GM19193 (cell line): ENCODE data around the gene GFI1B.

Source experiments
- POLR2A ChIP-seq: IDR thresholded peaks from 4 replicates; pipeline ENCODE4 v1.6.1; 2011; ENCODE audit not compliant: insufficient read depth, insufficient read length; ENCODE audit errors: extremely low read depth

GFI1B gene

DNA sequence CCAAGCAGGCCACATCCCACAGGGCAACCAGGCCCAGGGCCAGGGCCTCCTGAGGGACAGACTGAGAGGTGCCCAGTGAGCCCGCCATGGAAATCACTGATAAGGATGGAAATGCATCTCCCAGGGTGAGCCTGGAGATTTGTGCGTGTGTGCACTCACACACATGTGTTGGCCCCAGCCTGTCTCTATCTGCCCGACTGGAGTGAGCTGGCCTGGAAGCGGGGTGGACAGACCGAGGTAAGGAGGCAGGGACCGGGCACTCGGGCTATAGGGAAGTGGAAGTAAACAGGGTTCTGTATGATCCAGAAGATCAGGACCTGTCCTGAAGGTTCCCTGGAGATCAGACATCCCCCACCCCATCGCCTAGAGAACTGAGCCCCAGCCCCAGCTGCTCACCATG lies 17.4 kb downstream of the GFI1B start:
- no peak for TF ChIP-seq POLR2A

DNA sequence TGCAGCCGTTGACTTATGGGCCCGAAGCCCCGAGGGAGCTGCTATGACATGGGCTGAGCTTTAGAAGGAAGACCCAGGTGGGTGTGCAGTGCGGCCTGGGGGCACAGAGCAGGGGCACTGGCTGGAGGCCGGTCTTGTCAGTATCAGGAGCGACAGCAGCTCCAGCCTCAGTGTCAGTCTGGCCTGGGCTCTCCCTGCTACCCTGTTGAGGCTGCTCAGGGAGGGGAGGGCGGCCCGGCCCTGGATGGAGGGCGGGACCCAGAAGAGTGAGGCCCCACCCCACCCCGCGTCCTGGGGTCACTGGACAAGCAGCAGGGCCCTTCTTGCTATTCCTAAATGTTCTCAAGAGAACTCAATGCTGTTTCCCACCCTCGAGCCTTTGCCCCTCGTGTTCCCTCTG lies 18.0 kb downstream of the GFI1B start:
- TF ChIP-seq POLR2A, result no peak

DNA sequence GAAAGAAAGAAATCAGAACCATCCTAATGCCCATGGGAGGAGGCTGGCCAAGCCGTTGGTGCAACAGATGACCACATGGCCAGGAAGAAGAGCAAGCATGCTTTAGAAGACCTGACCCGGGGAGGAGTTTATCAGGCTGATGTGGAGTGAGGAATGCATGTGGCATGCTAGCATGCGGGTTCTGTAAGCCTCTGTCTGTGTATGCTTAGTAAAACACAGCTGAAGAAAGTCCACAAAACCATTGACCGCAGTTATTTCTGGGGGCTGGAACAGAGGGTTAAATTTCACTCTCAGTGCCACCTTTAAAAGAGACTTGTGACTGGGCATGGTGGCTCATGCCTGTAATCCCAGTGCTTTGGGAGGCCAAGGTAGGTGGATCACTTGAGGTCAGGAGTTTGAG lies 19.1 kb downstream of the GFI1B start:
- no peak for TF ChIP-seq POLR2A

DNA sequence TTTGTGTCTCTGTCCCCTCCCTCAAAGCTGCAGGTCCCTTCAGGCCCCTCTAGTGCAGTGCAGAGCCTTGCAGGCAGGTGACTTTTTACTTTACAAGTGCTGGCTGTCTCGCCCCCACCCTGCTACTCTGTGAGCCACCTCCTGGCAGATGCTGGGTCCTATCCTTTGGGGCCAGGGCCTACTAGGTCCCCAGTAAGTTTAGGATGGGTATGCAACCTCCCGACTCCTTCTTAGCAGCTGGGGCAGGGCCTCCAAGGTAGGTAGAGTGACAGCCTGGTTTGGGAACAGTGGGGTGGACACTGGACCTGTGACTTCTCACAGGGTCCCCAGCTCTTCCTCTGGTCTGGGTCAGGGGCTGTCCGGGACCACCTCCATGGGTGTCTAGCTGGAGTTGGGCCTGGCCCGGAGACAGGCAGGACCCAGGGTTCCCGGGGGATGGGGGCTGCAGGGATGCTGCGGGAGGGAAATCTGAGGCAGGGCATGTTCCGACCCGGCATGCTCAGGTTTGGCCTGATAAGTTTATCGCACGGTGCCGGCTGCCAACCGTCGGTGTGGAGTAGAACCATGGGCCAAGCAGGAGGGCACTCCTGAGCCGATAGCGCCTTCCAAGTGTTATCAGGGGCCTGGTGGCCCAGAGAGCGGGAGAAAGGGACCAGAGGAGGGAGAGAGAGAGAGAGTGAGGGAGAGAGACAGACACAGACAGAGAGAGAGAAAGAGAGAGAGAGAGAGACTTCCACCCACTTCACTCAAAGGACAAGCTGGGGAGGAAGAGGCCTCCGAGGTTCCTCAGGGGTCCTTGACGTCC lies 20.5 kb downstream of the GFI1B start:
- TF ChIP-seq POLR2A, result no peak

DNA sequence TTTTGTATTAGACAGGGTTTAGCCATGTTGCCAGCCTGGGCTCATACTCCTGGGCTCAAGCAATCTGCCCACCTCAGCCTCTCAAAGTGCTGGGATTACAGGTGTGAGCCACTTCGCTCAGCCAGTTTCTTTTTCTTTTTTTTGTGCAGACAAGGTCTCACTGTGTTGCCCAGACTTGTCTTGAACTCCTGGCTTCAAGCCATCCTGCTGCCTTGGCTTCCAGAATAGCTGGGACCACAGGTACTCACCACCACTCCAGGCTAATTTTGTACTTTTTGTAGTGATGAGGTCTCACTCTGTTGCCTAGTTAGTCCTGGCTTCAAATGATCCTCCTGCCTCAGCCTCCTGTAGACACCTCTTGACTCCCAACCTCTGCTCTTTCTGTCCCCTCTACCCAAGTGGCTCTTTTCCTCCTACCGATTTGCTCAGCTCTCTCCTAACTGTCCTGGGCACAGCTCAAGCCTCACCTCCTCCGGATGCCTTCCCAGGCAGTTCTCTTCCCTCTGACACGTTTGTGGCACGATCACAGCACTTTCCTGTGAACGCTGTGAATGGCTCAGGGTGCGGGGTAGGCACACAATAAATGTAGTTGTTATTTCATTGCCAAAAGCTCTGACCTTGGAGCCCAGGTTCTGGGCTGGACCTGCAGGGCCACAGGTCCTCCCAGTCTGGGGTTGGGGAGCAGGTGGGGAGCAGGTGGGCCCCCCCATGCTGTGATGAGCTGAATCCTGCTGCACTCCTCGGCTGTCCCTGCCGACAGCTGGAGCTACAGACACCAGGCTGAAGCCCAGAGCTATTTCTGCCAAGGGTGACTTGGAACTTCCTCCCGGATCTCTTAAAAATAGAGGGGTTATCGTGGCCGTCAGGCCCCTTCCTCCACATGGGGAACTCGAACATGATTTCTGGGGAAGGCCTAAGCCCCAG lies 23.9 kb downstream of the GFI1B start:
- no peak for TF ChIP-seq POLR2A

DNA sequence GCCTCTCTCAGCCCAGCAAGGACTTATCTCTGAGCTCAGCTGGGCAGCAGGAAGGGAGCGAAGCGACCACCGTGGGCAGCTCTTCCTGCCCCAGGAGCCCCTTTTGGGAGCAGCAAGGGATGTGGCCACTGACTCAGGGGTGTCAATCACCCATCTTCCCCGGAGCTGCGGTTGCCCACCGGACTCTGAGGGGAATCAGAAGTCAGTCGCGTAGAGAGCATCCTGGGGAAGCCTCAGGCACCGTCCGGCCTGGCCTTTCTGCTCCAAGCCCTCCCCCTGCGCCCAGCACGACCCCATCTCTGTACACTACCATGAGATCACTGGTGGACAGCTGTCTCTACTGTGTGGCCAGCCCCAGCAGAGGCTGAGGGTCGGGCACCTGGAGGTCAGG lies 24.6 kb downstream of the GFI1B start:
- TF ChIP-seq POLR2A, result no peak

DNA sequence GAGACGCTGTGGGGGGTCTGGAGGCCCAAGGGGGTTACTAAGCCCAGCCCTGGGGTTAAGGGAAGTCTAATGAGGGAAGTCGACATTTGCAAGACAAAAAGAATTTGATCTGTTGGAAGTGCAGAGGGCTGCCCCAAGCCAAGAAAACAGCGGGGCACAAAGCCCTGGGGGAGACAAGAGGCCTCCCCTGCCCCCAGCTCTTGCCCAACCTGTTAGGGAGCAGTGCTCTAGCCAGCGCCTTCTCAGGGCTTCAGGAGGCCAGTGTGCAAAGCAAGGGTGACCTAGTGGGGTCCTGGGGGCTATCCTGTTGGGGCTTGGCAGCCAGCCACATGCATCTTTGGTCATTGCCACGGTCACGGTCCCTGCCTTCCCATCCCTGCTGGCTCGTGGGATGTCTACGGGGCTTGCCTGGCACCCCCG lies 25.2 kb downstream of the GFI1B start:
- TF ChIP-seq POLR2A, result no peak

DNA sequence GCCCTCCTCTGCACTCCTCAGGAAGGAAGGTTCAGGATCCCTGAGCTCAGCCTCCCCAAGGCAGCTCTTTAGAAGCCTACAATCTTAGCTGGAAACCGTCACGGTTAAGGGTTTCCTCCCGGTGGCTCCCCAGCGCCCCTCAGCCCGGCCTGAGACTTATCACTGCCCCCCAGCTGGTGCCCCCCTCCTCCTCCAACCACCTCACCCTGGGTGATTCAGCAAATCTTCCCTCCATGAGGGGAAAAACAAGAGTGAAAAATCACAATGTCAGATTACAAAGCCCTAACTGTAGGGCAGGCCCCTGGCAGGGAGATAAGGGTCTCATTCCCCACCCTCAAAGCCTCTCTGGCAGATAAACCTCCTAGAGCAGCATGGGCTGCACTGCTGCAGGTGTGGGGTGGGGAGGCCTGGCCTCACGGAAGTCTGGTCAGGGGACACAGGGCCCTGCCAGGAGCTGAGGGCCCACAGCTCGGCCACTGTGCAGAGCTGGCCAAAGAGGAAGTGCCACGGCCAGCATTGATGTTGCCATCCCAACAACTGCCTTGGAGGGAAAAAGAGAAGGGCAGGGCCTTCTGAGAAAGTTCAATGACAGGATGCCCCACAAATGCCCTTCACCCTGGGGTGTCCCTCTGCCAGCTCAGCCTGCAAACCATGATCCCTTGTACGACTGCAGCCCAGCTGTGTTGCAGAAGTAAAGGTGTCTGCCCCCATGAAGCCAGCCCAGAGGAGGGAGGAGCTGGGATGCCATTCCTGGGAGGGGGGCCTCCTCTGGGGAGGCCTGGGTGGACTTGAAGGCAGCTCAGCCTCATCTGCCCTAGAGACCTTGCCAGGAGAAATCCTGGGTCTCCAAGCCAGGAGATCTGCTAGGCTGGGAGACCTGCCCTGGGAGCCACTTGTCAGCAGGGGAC lies 25.9 kb downstream of the GFI1B start:
- no peak for TF ChIP-seq POLR2A

DNA sequence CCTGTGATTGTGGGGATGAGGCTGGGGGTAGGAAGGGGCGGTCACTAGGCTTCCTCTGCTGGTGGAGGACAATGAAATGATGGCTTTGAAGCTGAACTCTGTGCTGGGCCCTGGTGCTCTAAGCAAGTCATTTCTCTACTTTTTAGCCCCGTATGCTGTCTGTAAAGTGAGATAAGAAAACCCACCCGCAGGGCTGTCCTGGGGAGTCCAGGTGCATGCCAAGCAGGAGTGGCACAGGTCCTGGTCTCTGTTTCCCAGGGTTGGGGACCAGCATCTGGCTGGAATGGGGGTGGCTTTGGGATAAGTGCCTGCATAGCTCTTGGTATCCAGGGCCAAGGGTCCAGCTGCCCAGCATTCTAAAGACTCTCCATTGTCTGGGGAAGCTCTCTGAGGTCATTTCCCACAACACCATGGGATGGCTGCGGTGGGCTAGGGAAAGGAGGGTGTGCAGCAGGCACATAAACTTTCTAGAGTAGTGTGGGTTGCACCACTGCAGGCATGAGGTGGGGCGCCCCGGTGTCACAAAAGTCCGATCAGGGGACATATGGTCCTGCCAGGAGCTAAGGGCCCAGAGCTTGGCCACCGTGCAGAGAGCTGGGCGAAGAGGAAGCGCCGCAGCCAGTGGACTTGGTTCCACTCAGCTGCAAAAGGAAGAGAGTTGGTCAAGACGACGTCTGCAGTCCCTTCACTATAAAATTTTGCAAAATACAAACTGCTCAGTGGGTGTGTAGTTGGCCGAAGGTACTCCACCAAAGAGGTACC lies 26.7 kb downstream of the GFI1B start:
- no peak for TF ChIP-seq POLR2A

DNA sequence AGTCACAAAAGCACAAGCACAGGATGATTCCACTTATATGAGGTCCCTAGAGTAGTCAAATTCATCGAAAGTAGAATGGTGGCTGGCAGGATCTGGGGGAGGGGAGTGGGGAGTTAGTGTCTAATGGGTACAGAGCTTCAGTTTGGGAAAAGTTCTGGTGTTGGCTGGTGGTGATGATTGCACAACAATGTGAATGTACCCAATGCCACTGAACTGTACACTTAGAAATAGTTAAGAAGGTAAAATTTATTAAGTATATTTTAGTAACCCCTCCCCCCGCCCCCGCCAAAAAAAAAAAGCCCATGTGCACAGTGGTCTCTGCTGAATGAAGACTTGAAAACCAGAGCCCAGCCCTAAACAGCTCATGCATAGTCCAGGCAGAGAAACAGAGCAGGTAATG lies 27.5 kb downstream of the GFI1B start:
- TF ChIP-seq POLR2A, result no peak

DNA sequence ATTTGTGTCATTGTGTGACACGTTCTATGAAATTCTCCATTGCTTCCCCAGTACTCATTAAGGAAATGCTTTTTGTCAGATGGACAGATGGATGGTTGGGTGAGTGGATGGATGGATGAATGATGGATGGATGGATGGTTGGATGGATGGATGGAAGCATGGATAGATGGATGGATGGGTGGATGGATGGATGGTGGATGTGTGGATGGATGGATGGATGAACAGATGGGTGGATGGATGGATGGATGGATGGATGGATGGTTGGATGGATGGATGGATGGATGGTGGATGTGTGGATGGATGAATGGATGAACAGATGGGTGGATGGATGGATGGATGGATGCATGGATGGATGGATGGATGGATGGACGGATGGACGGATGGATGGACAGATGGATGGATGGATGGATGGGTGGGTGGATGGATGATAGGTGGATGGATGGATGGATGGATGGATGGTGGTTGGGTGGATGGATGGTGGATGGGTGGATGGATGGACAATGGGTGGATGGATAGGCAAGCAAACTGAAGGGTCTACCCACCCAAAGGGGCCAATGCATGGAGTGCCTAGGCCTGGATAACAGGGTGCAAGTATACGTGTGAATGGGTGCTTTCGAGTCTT lies 28.3 kb downstream of the GFI1B start:
- no peak for TF ChIP-seq POLR2A

DNA sequence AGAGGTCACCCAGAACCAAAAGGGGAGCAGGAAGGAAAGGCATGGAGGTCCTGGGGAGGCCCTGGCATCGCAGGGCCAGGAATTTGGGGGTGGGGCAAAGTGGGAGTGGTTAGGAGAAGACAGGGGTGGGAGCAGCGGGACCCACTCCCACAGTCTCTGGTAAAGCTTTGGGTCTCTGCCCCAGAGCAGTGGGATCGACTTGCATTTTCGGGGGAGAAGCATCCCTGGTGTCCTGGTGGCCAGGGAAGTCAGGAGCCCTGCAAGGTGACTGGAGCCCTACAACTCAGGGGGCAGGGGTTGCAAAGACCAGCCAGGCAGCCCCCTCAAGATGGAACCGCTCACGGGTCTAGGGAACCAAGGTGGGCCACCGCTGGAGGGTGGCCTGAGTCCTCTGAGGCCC lies 29.9 kb downstream of the GFI1B start:
- TF ChIP-seq POLR2A, result no peak

DNA sequence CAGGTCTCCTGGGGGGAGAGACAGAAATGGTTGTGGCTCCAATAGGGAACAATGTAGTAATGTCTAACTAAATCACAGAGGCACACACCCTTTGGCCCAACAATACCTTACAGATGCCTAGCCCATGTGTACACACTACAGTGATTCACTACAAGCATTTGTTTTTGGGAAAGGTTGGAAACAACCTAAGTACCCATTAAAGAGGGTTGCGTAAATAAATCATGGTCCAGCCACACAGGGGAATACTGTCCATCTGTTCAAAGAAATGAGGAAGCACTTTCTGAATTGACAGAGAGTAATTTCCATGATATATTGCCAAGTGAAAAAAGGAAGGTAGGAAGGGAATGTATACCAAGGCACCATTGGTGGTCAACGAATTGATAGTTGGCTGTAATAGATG lies 30.3 kb downstream of the GFI1B start:
- no peak for TF ChIP-seq POLR2A

DNA sequence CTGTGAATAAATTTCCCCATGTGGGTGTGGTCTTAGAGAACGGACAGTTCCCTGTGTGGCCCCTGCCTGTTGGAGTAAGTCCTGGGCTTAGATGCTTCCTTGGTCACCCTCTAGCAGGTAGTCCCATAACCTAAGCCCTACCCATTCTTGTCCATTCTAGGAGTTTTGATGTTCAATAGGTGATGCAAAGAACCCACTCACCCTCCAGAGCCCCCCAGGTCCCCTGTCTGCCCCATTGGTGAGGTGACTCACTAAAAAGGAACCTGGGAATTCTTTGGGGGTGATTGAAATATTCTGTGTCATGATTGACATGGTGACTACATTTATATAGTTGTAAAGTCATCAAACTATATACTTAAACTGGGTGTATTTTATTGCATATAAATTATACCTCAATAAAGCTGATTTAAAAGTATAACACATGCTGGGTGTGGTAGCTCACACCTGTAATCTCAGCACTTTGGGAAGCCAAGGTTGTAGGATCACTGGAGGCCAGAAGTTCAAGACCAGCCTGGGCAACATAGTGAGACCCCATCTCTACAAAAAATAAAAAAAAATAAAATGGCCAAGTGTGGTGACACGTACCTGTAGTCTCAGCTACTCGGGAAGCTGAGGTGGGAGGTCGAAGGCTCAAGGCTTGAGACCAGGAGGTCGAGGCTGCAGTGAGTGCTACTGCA lies 31.6 kb downstream of the GFI1B start:
- TF ChIP-seq POLR2A, result no peak

DNA sequence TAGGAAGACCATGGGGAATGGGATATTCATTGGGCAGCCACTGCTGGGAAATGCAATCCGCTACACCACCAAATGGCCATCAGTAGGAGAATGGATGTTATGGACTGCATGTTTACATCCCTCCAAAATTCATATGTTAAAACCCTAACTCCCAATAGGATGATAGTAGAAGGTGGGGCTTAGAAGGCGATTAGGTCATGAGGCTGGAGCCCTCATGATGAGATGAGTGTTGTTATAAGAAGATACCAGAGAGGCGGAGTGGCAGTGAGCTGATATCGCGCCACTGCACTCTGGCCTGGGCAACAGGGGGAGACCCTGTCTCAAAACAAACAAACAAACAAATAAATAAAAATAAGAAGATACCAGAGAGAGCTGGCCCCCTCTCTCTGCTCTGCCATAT lies 36.2 kb downstream of the GFI1B start:
- TF ChIP-seq POLR2A, result no peak
